GM23248 (cell line): ENCODE measurements around the gene PGS1. TPM values are rescaled to one million over a fixed set of nuclear protein-coding genes. Genes with fewer than 3 reads are reported as not detected.

Experiments used
- DNase-seq: peaks from one replicate; pipeline ENCODE4 v3.0.0-alpha.2; 2015
- H2AFZ ChIP-seq: fragments of 200-600 bp; sonication (generic); 2 replicates; pipeline ENCODE4 v1.6.1; 2016; ENCODE audit warnings: antibody characterized with exemption
- H3F3A ChIP-seq: fragments of 200-600 bp; sonication (generic); 2 replicates; pipeline ENCODE4 v1.6.1; 2016; ENCODE audit warnings: mild to moderate bottlenecking, antibody characterized with exemption, mixed run types; ENCODE audit not compliant: insufficient read depth
- H3K27ac ChIP-seq: fragments of 200-600 bp; sonication (generic); 2 replicates; pipeline ENCODE4 v1.5.1; 2016; ENCODE audit warnings: mild to moderate bottlenecking
- H3K27me3 ChIP-seq: fragments of 200-600 bp; sonication (generic); replicated peaks from 2 replicates; pipeline ENCODE4 v1.6.1; 2016; ENCODE audit warnings: mild to moderate bottlenecking; ENCODE audit not compliant: insufficient read depth
- H3K36me3 ChIP-seq: fragments of 200-600 bp; sonication (generic); 2 replicates; pipeline ENCODE4 v1.6.1; 2016; ENCODE audit warnings: low read depth, mild to moderate bottlenecking
- H3K4me1 ChIP-seq: fragments of 200-600 bp; sonication (generic); 2 replicates; pipeline ENCODE4 v1.6.1; 2016; ENCODE audit warnings: mild to moderate bottlenecking; ENCODE audit not compliant: insufficient read depth
- H3K4me2 ChIP-seq: fragments of 200-600 bp; sonication (generic); one replicate; pipeline ENCODE4 v1.6.1; 2016; ENCODE audit warnings: mild to moderate bottlenecking; ENCODE audit not compliant: unreplicated experiment
- H3K4me3 ChIP-seq: fragments of 200-600 bp; sonication (generic); 2 replicates; pipeline ENCODE4 v1.5.1; 2016; ENCODE audit warnings: mild to moderate bottlenecking
- H3K79me2 ChIP-seq: fragments of 200-600 bp; sonication (generic); 2 replicates; pipeline ENCODE4 v1.6.1; 2016; ENCODE audit warnings: mild to moderate bottlenecking; ENCODE audit not compliant: insufficient read depth
- H3K9ac ChIP-seq: fragments of 200-600 bp; sonication (generic); 2 replicates; pipeline ENCODE4 v1.6.1; 2016; ENCODE audit warnings: mild to moderate bottlenecking
- H3K9me2 ChIP-seq: fragments of 200-600 bp; sonication (generic); 2 replicates; pipeline ENCODE4 v1.6.1; 2016; ENCODE audit warnings: mixed run types, mild to moderate bottlenecking, moderate library complexity; ENCODE audit not compliant: insufficient read depth
- H3K9me3 ChIP-seq: fragments of 200-600 bp; sonication (generic); one replicate; pipeline ENCODE4 v1.6.1; 2017; ENCODE audit warnings: low read depth
- H4K20me1 ChIP-seq: fragments of 200-600 bp; sonication (generic); 2 replicates; pipeline ENCODE4 v1.6.0; 2016; ENCODE audit not compliant: insufficient read depth
- EZH2 ChIP-seq: fragments of 200-600 bp; sonication (generic); IDR thresholded peaks from 2 replicates; pipeline ENCODE4 v1.6.1; 2018; ENCODE audit warnings: antibody characterized with exemption, mild to moderate bottlenecking; ENCODE audit not compliant: insufficient read depth, poor library complexity, severe bottlenecking
- EZH2phosphoT487 ChIP-seq: fragments of 200-600 bp; sonication (generic); IDR thresholded peaks from 2 replicates; pipeline ENCODE4 v1.6.1; 2018; ENCODE audit warnings: antibody characterized with exemption, moderate library complexity, mild to moderate bottlenecking, low read depth; ENCODE audit not compliant: insufficient read depth
- WGBS, 2 experiments: methylation state at CpG; one replicate each; pipeline ENCODE4 v1.1.6; 2015 to 2017; ENCODE audit warnings: low lambda C conversion rate in 2 of 2, low coverage in 1 of 2; ENCODE audit errors: missing lambda C conversion rate in 2 of 2; 5-methylcytosine and 5-hydroxymethylcytosine counted together
- in situ Hi-C: fragments of 300-500 bp; cut with MboI; formaldehyde crosslinking; loops from 2 replicates; pipeline ENCODE4 v1.15.0; 2020
- polyA plus RNA-seq: library from polyadenylated mRNA; unstranded; fragments of >200 nt; fragmentation: Nextera tagmentation; extraction: Ambion mirVana; gene quantifications from 2 replicates; pipeline ENCODE4 v1.2.1, GENCODE V29; 2016
- small RNA-seq: library from RNA; depleted of rRNA; stranded (forward); fragments of <200 nt; gene quantifications from one replicate; pipeline ENCODE3, GENCODE V24; 2014; ENCODE audit warnings: low read depth, low replicate concordance
- total RNA-seq: library from RNA; depleted of rRNA; stranded (reverse); fragments of >200 nt; shearing (Covaris generic); gene quantifications from 2 replicates; pipeline ENCODE4 v1.2.3, GENCODE V29; 2014; rRNA removed

The PGS1 gene
- total and polyA plus RNA-seq, 2 experiments from 2014 or later = 30.2 to 32.5 TPM

DNA sequence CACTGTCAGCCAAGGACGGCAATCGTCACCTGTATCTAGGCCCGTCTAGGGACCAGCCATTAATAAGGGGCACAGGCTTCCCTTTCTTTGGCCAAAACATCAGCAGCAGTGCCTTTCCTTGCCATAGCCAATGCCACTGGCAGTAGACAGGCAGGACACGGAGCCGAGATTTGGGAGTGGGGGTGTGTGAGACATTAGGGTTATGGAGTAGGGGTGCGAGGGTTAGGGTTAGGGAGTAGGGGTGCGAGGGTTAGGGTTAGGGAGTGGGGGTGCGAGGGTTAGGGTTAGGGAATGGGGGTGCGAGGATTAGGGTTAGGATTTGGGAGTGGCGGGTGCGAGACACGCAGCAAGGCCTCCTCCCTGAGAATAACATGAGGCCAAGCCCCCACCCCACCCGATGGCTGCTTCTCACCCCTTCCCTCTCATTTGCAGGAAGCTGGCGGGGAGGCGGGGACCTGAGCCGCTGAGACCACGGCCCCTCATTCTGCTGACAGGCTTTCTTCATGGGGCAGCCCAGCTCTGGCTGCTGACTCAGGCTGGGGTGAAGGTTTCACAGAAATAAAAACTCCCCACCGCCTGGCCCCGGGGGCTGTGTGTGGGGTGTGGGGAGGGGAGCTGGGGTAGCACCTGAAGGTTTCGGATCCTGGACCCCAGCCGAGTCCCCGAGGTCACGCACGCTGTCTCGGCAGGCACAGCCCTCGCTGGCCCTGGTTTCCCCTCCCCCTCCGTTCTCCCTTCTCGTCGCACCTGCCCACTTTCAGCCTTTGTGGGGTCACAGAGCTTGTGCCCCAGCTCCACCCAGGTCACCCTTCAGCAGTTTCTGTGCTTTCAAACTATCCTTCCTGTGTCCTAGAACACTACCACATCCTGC is 93.8 kb downstream of the PGS1 start:
- no peak overlapping the region for H3K4me2 ChIP-seq
- no peak overlapping the region for H3K9ac ChIP-seq
- in situ Hi-C loops = no loop called here
- H3F3A ChIP-seq = no peaks in the 10 kb centered on the region
- H3K27me3 ChIP-seq = peaks cover 22% of the 10 kb centered on the region; the same call in 1 of the 2 replicates
- no peaks in the 10 kb centered on the region for H3K9me2 ChIP-seq
- H3K4me1 ChIP-seq = no peaks in the 10 kb centered on the region
- H3K27ac ChIP-seq = no peak overlapping the region
- no peaks in the 10 kb centered on the region for H3K9me3 ChIP-seq
- no peaks in the 10 kb centered on the region for H4K20me1 ChIP-seq
- H2AFZ ChIP-seq = no peak overlapping the region
- 63 to 73% methylated on average over 20 to 29 of the region's 29 CpGs for WGBS, 2 experiments
- no peaks in the 10 kb centered on the region for H3K36me3 ChIP-seq
- TF ChIP-seq EZH2 = no peak
- TF ChIP-seq EZH2phosphoT487 = no peak
- H3K79me2 ChIP-seq = no peaks in the 10 kb centered on the region
- no peak for DNase-seq
- no peak overlapping the region for H3K4me3 ChIP-seq

- in situ Hi-C loops = no loop called here
- no peaks in the 10 kb centered on the region for H3K36me3 ChIP-seq
- H3K27me3 ChIP-seq = peaks cover 22% of the 10 kb centered on the region; the same call in 1 of the 2 replicates
- no peaks in the 10 kb centered on the region for H3K79me2 ChIP-seq
- H4K20me1 ChIP-seq = no peaks in the 10 kb centered on the region
- H3K4me1 ChIP-seq = no peaks in the 10 kb centered on the region
- TF ChIP-seq EZH2phosphoT487 (no peak), EZH2 (no peak)
- H3F3A ChIP-seq = no peaks in the 10 kb centered on the region
- no peaks in the 10 kb centered on the region for H3K9me2 ChIP-seq
- H3K9me3 ChIP-seq = no peaks in the 10 kb centered on the region
- H3K27ac ChIP-seq = no peak overlapping the region
- DNase-seq = peak; percentile 14
- H3K9ac ChIP-seq = no peak overlapping the region
- H2AFZ ChIP-seq = no peak overlapping the region
- H3K4me3 ChIP-seq = no peak overlapping the region
- H3K4me2 ChIP-seq = no peak overlapping the region
- WGBS, 2 experiments = 57% methylated on average over 12 of the region's 12 CpGs
Observed at GRCh38 chr17:78473951-78474613, 95.6 kb downstream of the PGS1 start.

Small RNA genes lying within 50 kb of the gene (small RNA-seq; reads per million reads assigned to genes)
- gene RF00415 = not detected
- gene RN7SL236P = not detected

Other genes with a start within 250 kb of the PGS1 start
- gene TMC6, start 249.9 kb upstream of the PGS1 start, total RNA-seq = not detected in 2 replicates
- gene TMC6, start 249.9 kb upstream of the PGS1 start, polyA plus RNA-seq = 0.20 TPM in 1 of 2 replicates, not detected in the other
- not detected in 2 replicates for gene TMC8, start 247.9 kb upstream of the PGS1 start, total RNA-seq
- 0.09 TPM in 1 of 2 replicates, not detected in the other for gene TMC8, start 247.9 kb upstream of the PGS1 start, polyA plus RNA-seq
- gene C17orf99, start 232.3 kb upstream of the PGS1 start, total RNA-seq = not detected in 2 replicates
- not detected in 2 replicates for gene C17orf99, start 232.3 kb upstream of the PGS1 start, polyA plus RNA-seq
- gene SYNGR2, start 210.1 kb upstream of the PGS1 start, total RNA-seq = 6.2 and 15.4 TPM in 2 replicates
- gene SYNGR2, start 210.1 kb upstream of the PGS1 start, polyA plus RNA-seq = 19.3 and 19.9 TPM in 2 replicates
- 58.6 and 84.5 TPM in 2 replicates for gene TK1, start 191.6 kb upstream of the PGS1 start, total RNA-seq
- gene TK1, start 191.6 kb upstream of the PGS1 start, polyA plus RNA-seq = 79.4 and 83.5 TPM in 2 replicates
- 20.4 and 22.9 TPM in 2 replicates for gene AFMID, start 191.3 kb upstream of the PGS1 start, total RNA-seq
- gene AFMID, start 191.3 kb upstream of the PGS1 start, polyA plus RNA-seq = 22.2 and 24.1 TPM in 2 replicates
- gene BIRC5, start 164.4 kb upstream of the PGS1 start, total RNA-seq = 30.9 and 32.5 TPM in 2 replicates
- gene BIRC5, start 164.4 kb upstream of the PGS1 start, polyA plus RNA-seq = 42.3 and 44.4 TPM in 2 replicates
- not detected in 2 replicates for gene TMEM235, start 147.0 kb upstream of the PGS1 start, total RNA-seq
- not detected in 2 replicates for gene TMEM235, start 147.0 kb upstream of the PGS1 start, polyA plus RNA-seq
- 47.8 and 50.6 TPM in 2 replicates for gene SOCS3, start 18.6 kb upstream of the PGS1 start, total RNA-seq
- gene SOCS3, start 18.6 kb upstream of the PGS1 start, polyA plus RNA-seq = 31.2 and 31.5 TPM in 2 replicates
- gene DNAH17, start 198.7 kb downstream of the PGS1 start, total RNA-seq = not detected in 2 replicates
- gene DNAH17, start 198.7 kb downstream of the PGS1 start, polyA plus RNA-seq = 0.18 and 0.64 TPM in 2 replicates